ENCODE data around the gene ZNF276. TPM values are rescaled to one million over a fixed set of nuclear protein-coding genes. Genes with fewer than 3 reads are reported as not detected.

ZNF276 gene
- total RNA-seq, 1 experiment from 2014 or later: 18.6 TPM

DNA sequence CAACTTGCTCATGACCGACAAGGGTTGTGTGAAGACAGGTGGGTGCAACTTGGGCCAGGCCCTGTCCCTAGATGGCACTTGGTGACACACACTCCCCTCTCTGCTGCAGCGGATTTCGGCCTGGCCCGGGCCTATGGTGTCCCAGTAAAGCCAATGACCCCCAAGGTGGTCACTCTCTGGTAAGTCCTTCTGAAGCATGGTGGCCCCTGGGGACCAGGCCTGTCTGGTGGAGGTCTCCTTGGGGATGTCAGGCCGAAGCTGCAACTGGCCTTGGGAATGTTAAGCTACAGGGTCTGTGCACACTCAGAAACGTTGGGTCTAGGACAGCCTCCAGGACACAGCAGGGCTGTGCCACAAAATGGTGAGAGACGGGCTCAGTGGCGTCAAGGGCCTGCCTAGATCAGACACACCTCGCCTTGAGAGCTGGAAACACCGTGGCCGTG lies 28.0 kb upstream of the ZNF276 start:
- H4K5ac ChIP-seq (ENCODE audit: insufficient read length, low read depth, low read length): no peak overlapping the region
- no peaks in the 10 kb centered on the region for H3K79me2 ChIP-seq (ENCODE audit: insufficient read depth, low read length)
- H3K4me2 ChIP-seq (ENCODE audit: insufficient read depth, insufficient read length, low read length): no peak overlapping the region
- H3K27ac ChIP-seq (ENCODE audit: insufficient read length, low read depth, low read length): no peak overlapping the region
- no peak overlapping the region for H3T11ph ChIP-seq (ENCODE audit: low read length)
- no peak overlapping the region for H2BK15ac ChIP-seq (ENCODE audit: low read depth, low read length)
- no peak overlapping the region for H3K4me3 Mint-ChIP-seq
- H2BK20ac ChIP-seq (ENCODE audit: low read depth, low read length, poor library complexity, severe bottlenecking): no peak overlapping the region
- WGBS (ENCODE audit: extremely low coverage, insufficient read length, low lambda C conversion rate): no CpG with 5 or more reads among the region's 11 CpGs
- H3K79me1 ChIP-seq (ENCODE audit: insufficient read depth, low read depth, low read length, poor library complexity, severe bottlenecking): no peaks in the 10 kb centered on the region
- H3K4ac ChIP-seq (ENCODE audit: low read depth, low read length): no peak overlapping the region
- no peak overlapping the region for H2AK5ac ChIP-seq (ENCODE audit: insufficient read length, low read length)
- H2AFZ ChIP-seq (ENCODE audit: low read length): no peak overlapping the region
- no peak overlapping the region for H3K14ac ChIP-seq (ENCODE audit: insufficient read depth, low read length)
- no peak overlapping the region for H2BK12ac ChIP-seq (ENCODE audit: insufficient read length, low read depth, low read length)
- no peaks in the 10 kb centered on the region for H3K4me1 ChIP-seq (ENCODE audit: insufficient read depth, low read length)
- no peak overlapping the region for H2BK5ac ChIP-seq (ENCODE audit: insufficient read length, low read length)
- H3K27me3 Mint-ChIP-seq (ENCODE audit: low read depth): peaks cover 2% of the 10 kb centered on the region; the same call in 1 of the 2 replicates
- H3K27me3 ChIP-seq (ENCODE audit: insufficient read depth, low read length): no peaks in the 10 kb centered on the region
- no peaks in the 10 kb centered on the region; a peak in 1 of 5 replicates for H3K9me3 Mint-ChIP-seq
- no peaks in the 10 kb centered on the region for H3K23me2 ChIP-seq (ENCODE audit: insufficient read length, low read depth, low read length, poor library complexity, severe bottlenecking)
- no peak overlapping the region for H4K8ac ChIP-seq (replicated peaks; ENCODE audit: insufficient read length, low read depth, low read length)
- DNase-seq: no peak
- no peak overlapping the region for H3K27ac Mint-ChIP-seq
- no peak overlapping the region for H3K9ac ChIP-seq (ENCODE audit: extremely low read depth, insufficient read length, low read length)
- H3K56ac ChIP-seq (ENCODE audit: insufficient read length, low read depth, low read length): no peak overlapping the region
- no peaks in the 10 kb centered on the region; a peak in 1 of 4 replicates for H3K4me1 Mint-ChIP-seq
- H4K20me1 ChIP-seq (ENCODE audit: control insufficient read depth, insufficient read depth, insufficient read length): no peaks in the 10 kb centered on the region
- no peak overlapping the region for H3K18ac ChIP-seq (ENCODE audit: insufficient read length, low read depth, low read length)
- no peak for TF ChIP-seq CTCF (conservative IDR thresholded peaks at IDR 0.05)
- H3K9me3 ChIP-seq (ENCODE audit: control insufficient read depth, low read depth, low read length): no peaks in the 10 kb centered on the region
- H4K91ac ChIP-seq (ENCODE audit: insufficient read length, low read depth, low read length): no peak overlapping the region
- H3K36me3 Mint-ChIP-seq (ENCODE audit: insufficient read depth in 1 of 3, low read depth in 3 of 3): peaks cover 29 to 67% (median 53%) of the 10 kb centered on the region in 3 experiments
- no peak overlapping the region for H3K23ac ChIP-seq (ENCODE audit: insufficient read length, low read depth, low read length)
- H2BK120ac ChIP-seq (ENCODE audit: low read depth, low read length, poor library complexity, severe bottlenecking): no peak overlapping the region

Data from H9 (cell line).